ENCODE data around the gene CDCA7.

- no peak for TF ChIP-seq CTCF (conservative IDR thresholded peaks at IDR 0.05; ENCODE audit: low read length)
- TF ChIP-seq EZH2phosphoT487 (IDR thresholded peaks at IDR 0.05; ENCODE audit: borderline replicate concordance, low read depth, low read length), result no peak
Measured at GRCh38 chr2:173371023-173371422, 16.4 kb downstream of the CDCA7 start.

Measured in OCI-LY7 (cell line).